GM12801 (cell line): ENCODE results near the gene ANXA4.

Experiments used
- TF ChIP-seq, protein P1 (sequence below): IDR thresholded peaks from one replicate; pipeline ENCODE4 v1.5.1; 2011; ENCODE audit warnings: control low read depth; ENCODE audit not compliant: insufficient read length; ENCODE audit errors: extremely low read depth

ANXA4 gene

DNA sequence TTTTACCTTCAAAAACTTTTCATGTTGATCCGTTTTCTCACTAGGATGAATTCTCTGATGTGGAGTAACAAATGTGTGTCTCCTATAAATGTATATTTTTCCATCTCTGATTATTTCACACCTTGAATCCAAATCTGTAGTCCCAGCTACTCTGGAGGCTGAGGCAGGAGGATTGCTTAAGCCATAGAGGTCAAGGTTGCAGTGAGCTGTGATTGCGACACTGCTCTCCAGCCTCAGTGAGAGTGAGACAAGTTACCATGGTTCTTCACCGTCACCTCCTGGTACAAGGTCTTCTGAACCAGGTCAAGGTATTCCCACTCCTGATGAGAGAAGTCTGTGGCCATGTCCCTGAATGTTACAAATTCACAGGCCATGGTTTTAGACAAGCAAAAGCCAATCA is 102.6 kb downstream of the ANXA4 start:
- TF ChIP-seq, protein P1, sequence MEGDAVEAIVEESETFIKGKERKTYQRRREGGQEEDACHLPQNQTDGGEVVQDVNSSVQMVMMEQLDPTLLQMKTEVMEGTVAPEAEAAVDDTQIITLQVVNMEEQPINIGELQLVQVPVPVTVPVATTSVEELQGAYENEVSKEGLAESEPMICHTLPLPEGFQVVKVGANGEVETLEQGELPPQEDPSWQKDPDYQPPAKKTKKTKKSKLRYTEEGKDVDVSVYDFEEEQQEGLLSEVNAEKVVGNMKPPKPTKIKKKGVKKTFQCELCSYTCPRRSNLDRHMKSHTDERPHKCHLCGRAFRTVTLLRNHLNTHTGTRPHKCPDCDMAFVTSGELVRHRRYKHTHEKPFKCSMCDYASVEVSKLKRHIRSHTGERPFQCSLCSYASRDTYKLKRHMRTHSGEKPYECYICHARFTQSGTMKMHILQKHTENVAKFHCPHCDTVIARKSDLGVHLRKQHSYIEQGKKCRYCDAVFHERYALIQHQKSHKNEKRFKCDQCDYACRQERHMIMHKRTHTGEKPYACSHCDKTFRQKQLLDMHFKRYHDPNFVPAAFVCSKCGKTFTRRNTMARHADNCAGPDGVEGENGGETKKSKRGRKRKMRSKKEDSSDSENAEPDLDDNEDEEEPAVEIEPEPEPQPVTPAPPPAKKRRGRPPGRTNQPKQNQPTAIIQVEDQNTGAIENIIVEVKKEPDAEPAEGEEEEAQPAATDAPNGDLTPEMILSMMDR: no peak

- TF ChIP-seq, protein P1: no peak
These were observed 104.5 kb downstream of the ANXA4 start for GRCh38 chr2:69846182-69847067.

DNA sequence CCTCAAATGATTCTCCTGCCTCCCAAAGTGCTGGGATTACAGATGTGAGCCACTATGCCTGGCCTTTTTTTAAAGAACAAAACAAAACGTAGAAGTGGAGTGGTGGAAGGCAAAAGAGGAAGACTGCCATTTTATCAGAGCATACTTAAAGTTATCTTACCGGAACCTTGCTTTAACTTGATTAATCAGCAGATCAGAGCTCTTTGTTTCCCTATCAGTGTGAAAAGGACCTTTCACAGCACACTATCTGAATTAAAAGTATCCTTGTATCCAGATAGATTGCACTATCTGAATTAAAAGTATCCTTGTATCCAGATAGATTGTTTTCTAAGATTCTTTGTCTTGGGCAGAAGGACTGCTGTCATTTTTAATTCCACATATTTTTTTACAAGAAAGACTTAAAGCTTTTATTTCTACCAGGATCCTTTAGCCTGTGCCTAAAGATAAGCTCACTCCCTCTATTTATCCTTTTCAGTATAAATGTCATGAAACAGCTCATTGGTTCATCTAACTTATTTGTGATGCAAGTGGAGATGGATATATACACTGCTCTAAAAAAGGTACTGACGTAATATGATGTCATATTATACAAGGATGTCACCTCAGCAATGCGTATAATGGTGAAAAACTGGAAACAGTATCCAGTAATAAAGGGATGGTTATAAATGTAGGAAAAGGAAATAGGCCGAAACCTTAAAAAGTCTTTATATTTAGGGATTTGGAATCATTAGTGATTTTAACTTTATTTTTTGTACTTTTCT is 105.3 kb downstream of the ANXA4 start:
- TF ChIP-seq, protein P1: no peak

DNA sequence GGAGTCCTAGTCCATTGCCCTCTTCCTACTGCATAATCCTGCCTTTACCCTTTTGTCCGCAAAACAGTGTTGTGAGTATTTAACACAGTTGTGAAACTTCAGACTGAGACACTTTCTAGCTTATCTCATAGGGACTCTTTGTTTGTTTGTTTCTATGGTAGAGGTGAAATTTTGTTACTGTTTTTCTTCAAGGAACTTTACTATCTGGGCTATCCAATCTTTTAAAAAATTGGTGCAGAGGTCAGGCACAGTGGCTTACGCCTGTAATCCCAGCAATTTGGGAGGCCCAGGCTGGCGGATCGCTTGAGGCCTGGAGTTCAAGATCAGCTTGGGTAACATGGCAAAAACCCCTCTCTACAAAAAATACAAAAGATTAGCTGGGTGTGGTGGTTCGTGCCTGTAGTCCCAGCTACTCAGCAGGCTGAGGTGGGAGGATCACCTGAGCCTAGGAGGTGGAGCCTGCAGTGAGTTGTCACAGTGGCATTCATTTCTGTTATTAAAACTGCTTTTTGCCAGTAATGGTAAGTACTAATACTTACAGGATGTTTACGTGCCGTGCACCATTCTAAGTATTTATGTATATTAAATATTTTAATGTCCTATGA is 106.4 kb downstream of the ANXA4 start:
- TF ChIP-seq, protein P1: no peak

- TF ChIP-seq, protein P1: no peak
These were observed 116.3 kb downstream of the ANXA4 start for GRCh38 chr2:69858261-69858660.

GRCh38 chr2:69863298-69863697 is 121.4 kb downstream of the ANXA4 start:
- TF ChIP-seq, protein P1: no peak
